CD4-positive, alpha-beta T cell treated with Interleukin-10 for 1 hour (primary cell): ENCODE results near the gene PKDREJ.
A peak's percentile ranks its signal among the peaks of the same experiment; 100 is the strongest.
"Not testable (repeated sequence)": the region's sequence is repeated elsewhere in the genome, so short reads cannot be mapped to it uniquely, and the experiment has no call there.

Source experiments
- DNase-seq: peaks from one replicate; pipeline ENCODE4 v3.0.0-alpha.2; 2020

Gene PKDREJ

GRCh38 chr22:46265627-46266026, 2.5 kb upstream of the PKDREJ start:
- not testable (repeated sequence) for DNase-seq

- not testable (repeated sequence) for DNase-seq
These were observed 1.4 kb upstream of the PKDREJ start for GRCh38 chr22:46264520-46264919.

GRCh38 chr22:46262449-46263215, 511 bp downstream of the PKDREJ start:
- DNase-seq: peak; percentile 49

- no peak for DNase-seq
These were observed 3.1 kb downstream of the PKDREJ start for GRCh38 chr22:46260038-46260437.

- no peak for DNase-seq
These were observed 3.8 kb downstream of the PKDREJ start for GRCh38 chr22:46259374-46259773.

GRCh38 chr22:46256358-46256958, 6.7 kb downstream of the PKDREJ start:
- DNase-seq: no peak

DNA sequence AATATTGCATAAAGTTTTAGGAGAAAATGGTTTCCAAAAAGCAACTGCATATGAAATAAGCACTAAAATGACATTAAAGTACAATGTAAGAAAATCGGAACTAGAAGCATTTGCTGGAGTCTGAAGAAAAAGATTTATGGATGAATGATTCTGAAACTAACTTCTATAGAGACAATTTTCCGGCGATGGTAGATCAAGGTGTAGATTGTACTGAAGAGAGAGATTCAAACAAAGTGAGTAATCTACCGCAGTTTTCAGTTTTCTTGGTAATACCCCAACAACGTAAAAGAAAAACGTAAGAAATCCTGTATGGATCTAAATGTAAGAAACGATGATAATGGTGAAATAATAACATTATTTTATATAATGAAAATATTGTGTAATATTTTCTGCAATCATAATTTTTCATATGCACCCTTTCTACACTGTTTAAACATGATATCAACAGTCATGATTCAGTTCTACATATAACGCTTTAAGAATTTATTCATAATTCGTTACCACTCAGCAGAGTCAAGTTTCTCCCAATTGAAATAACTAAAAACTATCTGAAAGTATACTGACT, 11.2 kb downstream of the PKDREJ start:
- no peak for DNase-seq

DNA sequence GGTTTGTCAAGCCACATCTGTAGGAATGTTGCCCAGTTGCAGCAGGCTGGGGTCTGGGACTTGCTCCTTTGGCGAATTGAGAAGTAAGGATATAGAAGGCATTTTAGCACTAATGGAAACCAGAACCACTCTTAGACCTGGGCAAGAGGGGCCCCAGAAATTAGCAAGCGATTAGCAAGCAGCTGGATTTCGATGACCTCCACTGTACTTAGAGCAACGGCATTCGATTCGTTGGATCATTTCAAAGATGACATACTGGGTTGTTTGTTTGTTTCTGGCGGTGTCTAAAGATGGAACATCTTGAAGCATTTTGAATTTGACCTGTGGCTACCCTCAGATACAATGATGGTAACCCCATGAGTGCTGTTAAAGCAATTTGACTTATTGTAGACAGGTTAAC, 11.9 kb downstream of the PKDREJ start:
- DNase-seq: no peak

DNA sequence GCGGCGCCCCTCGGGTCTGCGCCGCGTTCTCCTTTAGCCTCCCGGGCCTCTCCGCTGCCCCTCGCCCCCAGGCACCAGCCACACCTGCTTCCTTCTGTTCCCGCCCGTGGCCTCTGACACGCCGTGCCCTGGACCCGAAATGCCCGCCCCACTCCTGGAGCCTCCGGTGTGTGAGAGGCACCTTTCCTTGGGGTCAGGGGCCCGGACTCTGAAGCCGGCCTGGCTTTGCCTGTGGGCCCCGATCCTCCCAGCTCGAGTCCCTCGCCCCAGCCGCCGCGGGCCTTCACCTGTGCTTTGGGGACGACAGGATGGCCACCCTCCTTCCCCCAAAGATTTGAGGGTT, 12.4 kb downstream of the PKDREJ start:
- no peak for DNase-seq

DNA sequence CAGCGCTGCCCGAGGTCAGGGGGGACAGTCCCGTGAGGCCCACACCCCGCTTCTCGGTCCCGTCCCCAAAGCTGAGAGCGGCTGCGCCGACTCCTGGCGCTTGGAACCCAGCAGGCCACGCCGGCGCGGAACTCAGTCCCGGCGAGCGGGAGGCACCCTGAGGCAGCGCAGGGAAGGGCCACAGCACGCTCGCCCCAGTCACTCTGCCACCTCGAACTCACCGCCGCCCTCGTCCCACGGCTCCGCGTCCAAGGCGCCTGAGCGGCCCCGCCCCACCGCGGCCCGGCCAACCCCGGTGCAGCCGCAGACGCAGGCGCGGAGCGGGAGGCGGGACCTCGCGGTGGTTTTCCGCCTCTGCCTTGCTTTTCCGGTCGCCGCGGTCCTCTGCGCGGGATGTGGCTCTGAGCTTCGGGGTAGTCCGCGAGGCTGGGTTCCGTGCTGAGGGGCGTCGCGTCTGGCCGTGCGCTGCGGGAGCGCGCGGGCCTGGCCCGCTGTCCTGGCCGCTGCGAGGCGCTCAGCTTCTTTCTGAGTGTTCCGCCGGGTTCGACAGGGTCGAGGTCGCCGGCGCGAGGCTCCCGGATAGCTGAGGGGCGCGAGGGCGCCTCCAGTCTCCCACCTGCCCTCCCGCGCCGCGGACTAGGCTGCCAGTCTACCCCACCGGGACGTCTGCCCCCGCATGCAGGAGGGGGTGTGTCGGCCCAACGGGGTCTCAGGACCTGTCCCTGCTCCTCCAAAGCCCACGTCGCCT, 12.9 kb downstream of the PKDREJ start, which contains the start of gene CDPF1:
CDPF1 (minus strand) TSS at position 259 of the 748 bp plus-strand sequence. CDS start 2,009 bp downstream, outside the sequence.
- peak; percentile 90 for DNase-seq

GRCh38 chr22:46247443-46247975, 15.6 kb downstream of the PKDREJ start:
- no peak for DNase-seq

GRCh38 chr22:46246178-46246577, 17.0 kb downstream of the PKDREJ start:
- no peak for DNase-seq

- DNase-seq: no peak
These were observed 17.6 kb downstream of the PKDREJ start for GRCh38 chr22:46245511-46245910.

DNA sequence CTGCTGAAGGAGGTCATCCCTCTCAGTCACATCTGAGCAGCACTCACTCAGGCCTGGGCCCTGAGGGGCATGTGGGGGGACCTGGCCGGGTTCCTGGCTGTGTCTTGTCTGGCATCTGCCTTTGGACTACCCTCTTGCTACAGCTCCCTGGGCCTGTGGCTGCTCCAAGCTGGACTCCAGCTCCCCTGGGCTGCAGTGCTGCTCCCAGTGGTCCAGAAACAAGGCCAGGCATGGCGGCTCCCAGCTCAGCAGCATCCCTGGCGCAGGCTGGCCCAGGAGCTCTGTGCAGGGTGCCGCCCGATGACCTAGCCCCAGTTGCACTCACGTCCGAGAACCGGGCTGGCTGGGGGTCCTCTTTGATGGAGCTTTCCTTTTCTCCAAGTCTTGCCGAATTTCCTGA, 18.4 kb downstream of the PKDREJ start:
- DNase-seq: no peak

GRCh38 chr22:46242076-46242475, 21.1 kb downstream of the PKDREJ start:
- no peak for DNase-seq

GRCh38 chr22:46241396-46242007, 21.6 kb downstream of the PKDREJ start:
- no peak for DNase-seq

- DNase-seq: no peak
These were observed 22.2 kb downstream of the PKDREJ start for GRCh38 chr22:46240907-46241306.

- no peak for DNase-seq
These were observed 22.6 kb downstream of the PKDREJ start for GRCh38 chr22:46240506-46240905.

- no peak for DNase-seq
These were observed 23.1 kb downstream of the PKDREJ start for GRCh38 chr22:46240073-46240472.

DNA sequence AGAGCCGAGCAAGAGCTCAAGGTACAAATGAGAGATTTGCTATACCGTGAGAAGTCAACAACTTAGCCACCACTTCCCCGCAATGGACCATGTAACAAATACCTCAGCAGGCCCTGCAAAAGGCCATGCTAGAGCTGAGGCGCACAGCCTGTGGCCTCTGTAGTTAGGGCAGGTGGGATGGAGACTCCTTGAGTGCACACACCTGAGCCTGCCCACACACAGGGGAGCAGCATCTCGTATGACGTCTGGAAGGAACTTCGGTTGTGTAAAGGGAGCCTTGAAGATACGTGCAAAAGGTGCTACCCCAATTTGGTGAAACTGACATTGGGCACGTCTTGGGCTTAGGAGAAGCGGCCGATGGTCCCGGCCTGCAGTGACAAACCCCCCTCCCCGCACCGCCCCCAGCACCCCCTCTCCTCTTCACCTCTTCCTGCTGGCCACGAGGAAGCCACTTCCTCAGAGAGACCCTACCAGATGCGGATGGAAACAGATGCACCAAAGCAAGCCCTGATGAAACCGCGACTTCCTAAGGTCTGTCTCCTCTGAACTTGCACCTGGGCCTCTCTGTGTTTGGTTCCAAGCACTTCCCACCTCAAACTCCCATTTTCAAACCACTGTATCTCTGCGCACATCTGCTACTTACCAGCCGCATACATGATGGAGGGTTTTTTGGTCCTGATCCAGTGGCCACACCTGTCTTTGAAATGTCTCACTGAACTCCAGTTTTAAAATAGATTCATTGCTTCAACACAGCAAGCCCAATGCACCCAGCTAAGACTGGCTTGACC, 23.7 kb downstream of the PKDREJ start:
- DNase-seq: no peak

GRCh38 chr22:46238541-46238940, 24.6 kb downstream of the PKDREJ start:
- DNase-seq: no peak
